SK-N-SH (cell line): ENCODE measurements around the gene CDH15. TPM values are rescaled to one million over a fixed set of nuclear protein-coding genes. Genes with fewer than 3 reads are reported as not detected.

Experiments used
- CTCF ChIA-PET: fragments of 300-600, 350-600 bp; formaldehyde crosslinking; extraction: SDS; loops from one replicate; lab custom pipeline; 2021; lab: Yijun Ruan, JAX
- POLR2A ChIA-PET: fragments of 350-600 bp; sonication (Branson Sonifier 250); formaldehyde crosslinking; extraction: SDS; loops from one replicate; lab custom pipeline; 2020; ENCODE audit warnings: antibody characterized with exemption, inconsistent platforms; lab: Yijun Ruan, JAX
- DNase-seq: peaks from one replicate; pipeline ENCODE4 v3.0.0; 2012
- H2AFZ ChIP-seq: fragments of 200-600 bp; sonication (generic); 2 replicates; pipeline ENCODE4 v1.8.1; 2016; ENCODE audit warnings: antibody characterized with exemption, mild to moderate bottlenecking, low read depth
- H3F3A ChIP-seq: fragments of 200-600 bp; sonication (generic); replicated peaks from 2 replicates; pipeline ENCODE3; 2016; ENCODE audit warnings: antibody characterized with exemption, mild to moderate bottlenecking; ENCODE audit not compliant: insufficient read depth
- H3K27ac ChIP-seq, 2 experiments: fragments of 200-500 bp in 1 of 2; fragments of 200-600 bp in 1 of 2; sonication (Bioruptor generic) in 1 of 2; sonication (generic), shearing (Covaris generic) in 1 of 2; 2 replicates each; pipeline versions ENCODE4 v1.5.1 to v1.6.1; 2014 to 2016; ENCODE audit warnings: low read depth in 2 of 2, inconsistent platforms in 1 of 2, low read length in 1 of 2, mild to moderate bottlenecking in 1 of 2, mixed read lengths in 1 of 2
- H3K27me3 ChIP-seq: fragments of 200-600 bp; sonication (generic), shearing (Covaris generic); 2 replicates; pipeline ENCODE4 v1.6.1; 2016; ENCODE audit warnings: mixed run types; ENCODE audit not compliant: insufficient read depth
- H3K36me3 ChIP-seq, 2 experiments: fragments of 200-500 bp in 1 of 2; fragments of 200-600 bp in 1 of 2; sonication (Bioruptor generic) in 1 of 2; sonication (generic) in 1 of 2; replicated peaks in 1 of 2; 2 replicates each; pipeline versions ENCODE3 to v1.5.1; 2014 to 2016; ENCODE audit warnings: low read length in 1 of 2, mild to moderate bottlenecking in 1 of 2; ENCODE audit not compliant: insufficient read depth in 2 of 2, control insufficient read depth in 1 of 2
- H3K4me1 ChIP-seq, 2 experiments: fragments of 200-500 bp in 1 of 2; fragments of 200-600 bp in 1 of 2; sonication (Bioruptor generic) in 1 of 2; sonication (generic), shearing (Covaris generic) in 1 of 2; 2 replicates each; pipeline versions ENCODE4 v1.5.1 to v1.6.1; 2014 to 2016; ENCODE audit warnings: low read depth in 1 of 2, low read length in 1 of 2, mixed run types in 1 of 2; ENCODE audit not compliant: insufficient read depth in 2 of 2, control insufficient read depth in 1 of 2
- H3K4me2 ChIP-seq: fragments of 200-600 bp; sonication (generic), shearing (Covaris generic); 2 replicates; pipeline ENCODE4 v1.6.1; 2017; ENCODE audit warnings: mixed run types
- H3K4me3 ChIP-seq, 2 experiments: fragments of 200-500 bp in 1 of 2; fragments of 200-600 bp in 1 of 2; sonication (Bioruptor generic) in 1 of 2; sonication (generic), shearing (Covaris generic) in 1 of 2; 2 replicates each; pipeline versions ENCODE4 v1.5.1 to v1.8.1; 2014 to 2016; ENCODE audit warnings: low read depth in 2 of 2, inconsistent platforms in 1 of 2, low read length in 1 of 2, mild to moderate bottlenecking in 1 of 2, mixed read lengths in 1 of 2, moderate library complexity in 1 of 2
- H3K79me2 ChIP-seq: fragments of 200-600 bp; sonication (generic); 2 replicates; pipeline ENCODE4 v1.8.1; 2017; ENCODE audit warnings: mild to moderate bottlenecking; ENCODE audit not compliant: insufficient read depth
- H3K9ac ChIP-seq: fragments of 200-600 bp; sonication (generic); 2 replicates; pipeline ENCODE4 v1.6.1; 2017; ENCODE audit warnings: mixed run types
- H3K9me2 ChIP-seq: fragments of 200-600 bp; sonication (generic); 2 replicates; pipeline ENCODE4 v1.6.1; 2017; ENCODE audit warnings: mixed run types
- H3K9me3 ChIP-seq: fragments of 200-600 bp; sonication (generic); 2 replicates; pipeline ENCODE4 v1.6.1; 2017; ENCODE audit warnings: mixed run types, mild to moderate bottlenecking, moderate library complexity
- H4K20me1 ChIP-seq: fragments of 200-600 bp; sonication (generic); 2 replicates; pipeline ENCODE4 v1.6.1; 2017; ENCODE audit warnings: mild to moderate bottlenecking, mixed run types; ENCODE audit not compliant: insufficient read depth
- ELF1 ChIP-seq: IDR thresholded peaks from 2 replicates; pipeline ENCODE4 v1.4.0; 2012
- FOXJ3 ChIP-seq: sonication (generic); formaldehyde crosslinking; IDR thresholded peaks from 2 replicates; pipeline ENCODE4 v1.5.1; 2020; ENCODE audit warnings: mild to moderate bottlenecking, missing genetic modification reagents
- GABPA ChIP-seq: IDR thresholded peaks from 2 replicates; pipeline ENCODE4 v1.4.0; 2012; ENCODE audit warnings: low read depth, mild to moderate bottlenecking
- GATA2 ChIP-seq: sonication (generic); formaldehyde crosslinking; IDR thresholded peaks from 2 replicates; pipeline ENCODE4 v1.5.0; 2020; ENCODE audit warnings: mild to moderate bottlenecking, missing genetic modification reagents
- IRF3 ChIP-seq: fragments of 150-350 bp; IDR thresholded peaks from 2 replicates; pipeline ENCODE4 v1.6.1; 2016; ENCODE audit warnings: mild to moderate bottlenecking, low read depth, low read length
- JUND ChIP-seq: IDR thresholded peaks from 2 replicates; pipeline ENCODE4 v1.4.0; 2012
- MAX ChIP-seq: IDR thresholded peaks from 2 replicates; pipeline ENCODE4 v1.4.0; 2012; ENCODE audit warnings: low read depth
- MXI1 ChIP-seq: IDR thresholded peaks from 2 replicates; pipeline ENCODE4 v1.6.1; 2012; ENCODE audit warnings: mild to moderate bottlenecking, low read depth, low read length, improper control_type of control experiment
- PBX3 ChIP-seq: IDR thresholded peaks from 2 replicates; pipeline ENCODE4; 2012
- RAD21 ChIP-seq: IDR thresholded peaks from 2 replicates; pipeline ENCODE4 v1.6.1; 2012; ENCODE audit warnings: mild to moderate bottlenecking, low read length
- RFX5 ChIP-seq: IDR thresholded peaks from 2 replicates; pipeline ENCODE4 v1.6.1; 2012; ENCODE audit warnings: mild to moderate bottlenecking, improper control_type of control experiment, low read length
- SIN3A ChIP-seq: IDR thresholded peaks from 2 replicates; pipeline ENCODE4 v1.6.1; 2012; ENCODE audit warnings: low read depth, mild to moderate bottlenecking, low read length, moderate library complexity, borderline replicate concordance
- SMC3 ChIP-seq: IDR thresholded peaks from 2 replicates; pipeline ENCODE4 v1.6.1; 2012; ENCODE audit warnings: low read depth, low read length, improper control_type of control experiment
- TAF1 ChIP-seq: IDR thresholded peaks from 2 replicates; pipeline ENCODE4 v1.6.1; 2012; ENCODE audit warnings: low read depth, mild to moderate bottlenecking, low read length, moderate library complexity, borderline replicate concordance
- TEAD4 ChIP-seq: IDR thresholded peaks from 2 replicates; pipeline ENCODE4 v1.4.0; 2012; ENCODE audit warnings: mild to moderate bottlenecking, borderline replicate concordance; ENCODE audit not compliant: insufficient read depth
- USF1 ChIP-seq: IDR thresholded peaks from 2 replicates; pipeline ENCODE4 v1.4.0; 2012; ENCODE audit warnings: low read depth, borderline replicate concordance
- WGBS: methylation state at CpG from one replicate; pipeline ENCODE4 v1.1.6; 2017; ENCODE audit warnings: low lambda C conversion rate; 5-methylcytosine and 5-hydroxymethylcytosine counted together
- polyA plus RNA-seq, 3 experiments: library from polyadenylated mRNA; depleted of rRNA; stranded (reverse); fragments of >200 nt; gene quantifications; 2 replicates each; pipeline ENCODE4 v1.2.3, GENCODE V29; 2012

CDH15 gene
- polyA plus RNA-seq, 1 of the 3 experiments (the other 2 are of a cell fraction): 0.03 TPM

- TF ChIP-seq RFX5 (no peak), PBX3 (no peak)
- TF ChIP-seq, all 33 proteins: peak for 0
These were observed 4.7 kb downstream of the CDH15 start (continued) for GRCh38 chr16:89176147-89176690.

- WGBS: 63% methylated on average over 8 of the region's 9 CpGs
- no peak overlapping the region for H2AFZ ChIP-seq
- H3K27ac ChIP-seq: no peak overlapping the region
- no peak for DNase-seq
- no peaks in the 10 kb centered on the region for H3K9me2 ChIP-seq
- H3K4me1 ChIP-seq: peaks cover 0 to 11% of the 10 kb centered on the region in 2 experiments; a peak in 1 of 4 replicates
- H3K27me3 ChIP-seq: peaks cover 49% of the 10 kb centered on the region; the same call in 1 of the 2 replicates
- no peak overlapping the region for H3K4me2 ChIP-seq
- CTCF ChIA-PET: interaction anchor here (1.1 to 5.8 kb wide), 5 partner anchors 9 to 440 kb away, joined by 4 to 33 read pairs (median 5); no protein-coding TSS in a partner anchor
- POLR2A ChIA-PET: no interaction called here
- TF ChIP-seq GATA2 (CRISPR knock-in tag): no peak
- 0 out of 2 replicates have a peak, but pooled peaks cover 7% of the 10 kb centered on the region for H4K20me1 ChIP-seq
- H3K9ac ChIP-seq: no peak overlapping the region
- H3K79me2 ChIP-seq: no peaks in the 10 kb centered on the region
- no peaks in the 10 kb centered on the region for H3K36me3 ChIP-seq
- H3K9me3 ChIP-seq: no peaks in the 10 kb centered on the region
- H3K4me3 ChIP-seq: no peak overlapping the region
- no peaks in the 10 kb centered on the region for H3F3A ChIP-seq
These were observed 5.2 kb downstream of the CDH15 start for GRCh38 chr16:89176717-89177116.

GRCh38 chr16:89177501-89177900 lies 6.0 kb downstream of the CDH15 start:
- ChIA-PET POLR2A (no interaction called here), CTCF (interaction anchor here (0.6 to 5.8 kb wide), 4 partner anchors 10 to 248 kb away, joined by 3 to 33 read pairs (median 4); no protein-coding TSS in a partner anchor)
- no peaks in the 10 kb centered on the region for H3K36me3 ChIP-seq
- peaks cover 45% of the 10 kb centered on the region; the same call in 1 of the 2 replicates for H3K27me3 ChIP-seq
- H3F3A ChIP-seq: no peaks in the 10 kb centered on the region
- no peak overlapping the region for H3K9ac ChIP-seq
- H3K4me3 ChIP-seq: no peak overlapping the region
- 61% methylated on average over 8 of the region's 12 CpGs for WGBS
- no peaks in the 10 kb centered on the region for H3K9me3 ChIP-seq
- no peak overlapping the region for H3K27ac ChIP-seq
- H3K4me2 ChIP-seq: no peak overlapping the region
- H3K79me2 ChIP-seq: no peaks in the 10 kb centered on the region
- no peaks in the 10 kb centered on the region for H4K20me1 ChIP-seq
- DNase-seq: no peak
- H3K9me2 ChIP-seq: no peaks in the 10 kb centered on the region
- no peak for TF ChIP-seq SMC3
- peaks cover 0 to 8% of the 10 kb centered on the region in 2 experiments; a peak in 1 of 4 replicates for H3K4me1 ChIP-seq
- H2AFZ ChIP-seq: no peak overlapping the region

GRCh38 chr16:89178453-89179147 lies 7.1 kb downstream of the CDH15 start:
- Histone ChIP-seq H3K9me3 (no peaks in the 10 kb centered on the region), H3K4me3 (no peak overlapping the region), H3K9ac (no peak overlapping the region), H4K20me1 (no peaks in the 10 kb centered on the region), H3K4me2 (no peak overlapping the region), H3K36me3 (no peaks in the 10 kb centered on the region), H3K4me1 (no peaks in the 10 kb centered on the region; a peak in 1 of 4 replicates), H3K27ac (no peak overlapping the region), H3K27me3 (peaks cover 54% of the 10 kb centered on the region), H3K79me2 (no peaks in the 10 kb centered on the region), H3K9me2 (no peaks in the 10 kb centered on the region), H2AFZ (no peak overlapping the region), H3F3A (no peaks in the 10 kb centered on the region)
- no peak for DNase-seq
- WGBS: 33% methylated on average over 7 of the region's 24 CpGs
- ChIA-PET CTCF (interaction anchor here (0.6 to 5.8 kb wide), 3 partner anchors 11 to 362 kb away, joined by 3 to 33 read pairs (median 4); no protein-coding TSS in a partner anchor), POLR2A (interaction anchor here (0.7 kb wide), 1 partner anchor 205 kb away, joined by 4 read pairs; no protein-coding TSS in a partner anchor)
- TF ChIP-seq USF1: no peak
- TF ChIP-seq GATA2 (CRISPR knock-in tag): no peak
- TF ChIP-seq FOXJ3 (CRISPR knock-in tag): no peak
- TF ChIP-seq RAD21: no peak
- TF ChIP-seq SIN3A: no peak
- TF ChIP-seq JUND: no peak
- no peak for TF ChIP-seq ELF1
- no peak for TF ChIP-seq IRF3
- TF ChIP-seq GABPA: no peak
- no peak for TF ChIP-seq TEAD4
- no peak for TF ChIP-seq MXI1
- TF ChIP-seq MAX: no peak
- TF ChIP-seq TAF1: no peak
- no peak for TF ChIP-seq RFX5
